KMS-11 (cell line): ENCODE measurements around the gene CDCP1.

ENCODE experiments used
- H2AFZ ChIP-seq: fragments of 200-600 bp; sonication (generic); 2 replicates; pipeline ENCODE4 v1.6.1; 2016; ENCODE audit warnings: antibody characterized with exemption, mixed run types, low read depth
- H3K27ac ChIP-seq: fragments of 200-600 bp; sonication (generic); 2 replicates; pipeline ENCODE4 v1.6.1; 2016; ENCODE audit warnings: mild to moderate bottlenecking, mixed run types
- H3K27me3 ChIP-seq: fragments of 200-600 bp; sonication (generic); 2 replicates; pipeline ENCODE4 v1.6.1; 2017; ENCODE audit warnings: mild to moderate bottlenecking, low read depth, mixed run types, moderate library complexity; ENCODE audit not compliant: insufficient read depth
- H3K36me3 ChIP-seq: fragments of 200-600 bp; sonication (generic); 2 replicates; pipeline ENCODE4 v1.6.1; 2017; ENCODE audit warnings: mild to moderate bottlenecking, mixed run types; ENCODE audit not compliant: insufficient read depth
- H3K4me1 ChIP-seq: fragments of 200-600 bp; sonication (generic); 2 replicates; pipeline ENCODE4 v1.6.1; 2016; ENCODE audit warnings: mild to moderate bottlenecking, low read depth, mixed run types; ENCODE audit not compliant: poor library complexity, severe bottlenecking
- H3K4me2 ChIP-seq: fragments of 200-600 bp; sonication (generic); 2 replicates; pipeline ENCODE4 v1.7.0; 2016; ENCODE audit warnings: mild to moderate bottlenecking, mixed run types
- H3K4me3 ChIP-seq: fragments of 200-600 bp; sonication (generic); IDR thresholded peaks from 2 replicates; pipeline ENCODE4 v1.6.1; 2017; ENCODE audit warnings: low read depth, low read length, mixed read lengths; ENCODE audit not compliant: insufficient read depth
- H3K79me2 ChIP-seq: fragments of 200-600 bp; sonication (generic); 2 replicates; pipeline ENCODE4 v1.6.1; 2016; ENCODE audit warnings: low read depth, mixed run types; ENCODE audit not compliant: insufficient read depth
- H3K9ac ChIP-seq: fragments of 200-600 bp; sonication (generic); 2 replicates; pipeline ENCODE4 v1.6.1; 2016; ENCODE audit warnings: mild to moderate bottlenecking, mixed run types
- H4K20me1 ChIP-seq: fragments of 200-600 bp; sonication (generic); 2 replicates; pipeline ENCODE4 v1.6.1; 2016; ENCODE audit warnings: mild to moderate bottlenecking, mixed run types; ENCODE audit not compliant: insufficient read depth
- CTCF ChIP-seq: fragments of 200-600 bp; sonication (generic); conservative IDR thresholded peaks from 2 replicates; pipeline ENCODE4 v1.6.1; 2017; ENCODE audit warnings: low read depth, mild to moderate bottlenecking, antibody characterized with exemption, low read length, moderate library complexity, mixed read lengths

The CDCP1 gene

GRCh38 chr3:45176912-45177311, 30.7 kb upstream of the CDCP1 start:
- Histone ChIP-seq H3K9ac (no peak overlapping the region), H3K27ac (no peak overlapping the region), H2AFZ (no peak overlapping the region)

GRCh38 chr3:45174234-45174633, 28.1 kb upstream of the CDCP1 start:
- H3K4me3 ChIP-seq = no peak overlapping the region
- H2AFZ ChIP-seq = no peak overlapping the region
- no peaks in the 10 kb centered on the region for H4K20me1 ChIP-seq
- H3K4me1 ChIP-seq = no peaks in the 10 kb centered on the region
- H3K9ac ChIP-seq = no peak overlapping the region
- H3K4me2 ChIP-seq = no peak overlapping the region
- TF ChIP-seq CTCF = no peak
- no peaks in the 10 kb centered on the region for H3K27me3 ChIP-seq
- H3K36me3 ChIP-seq = no peaks in the 10 kb centered on the region
- no peak overlapping the region for H3K27ac ChIP-seq
- H3K79me2 ChIP-seq = no peaks in the 10 kb centered on the region

More at GRCh38 chr3:45176912-45177311, 30.7 kb upstream of the CDCP1 start:
- H3K36me3 ChIP-seq = no peaks in the 10 kb centered on the region
- no peak overlapping the region for H3K4me3 ChIP-seq
- H3K79me2 ChIP-seq = no peaks in the 10 kb centered on the region
- no peaks in the 10 kb centered on the region for H3K4me1 ChIP-seq
- no peaks in the 10 kb centered on the region for H3K27me3 ChIP-seq
- no peak overlapping the region for H3K4me2 ChIP-seq
- H4K20me1 ChIP-seq = no peaks in the 10 kb centered on the region
- TF ChIP-seq CTCF = no peak

- TF ChIP-seq CTCF = no peak
- Histone ChIP-seq H3K9ac (no peak overlapping the region), H3K4me1 (no peaks in the 10 kb centered on the region), H3K79me2 (no peaks in the 10 kb centered on the region), H3K4me3 (no peak overlapping the region), H4K20me1 (no peaks in the 10 kb centered on the region), H3K4me2 (no peak overlapping the region), H3K36me3 (no peaks in the 10 kb centered on the region), H2AFZ (no peak overlapping the region), H3K27ac (no peak overlapping the region), H3K27me3 (no peaks in the 10 kb centered on the region)
These were observed 27.6 kb upstream of the CDCP1 start for GRCh38 chr3:45173776-45174175.

- H2AFZ ChIP-seq = no peak overlapping the region
These were observed 25.1 kb upstream of the CDCP1 start for GRCh38 chr3:45171283-45171682.

More at GRCh38 chr3:45171283-45171682, 25.1 kb upstream of the CDCP1 start:
- Histone ChIP-seq H3K27ac (no peak overlapping the region), H3K27me3 (no peaks in the 10 kb centered on the region), H3K9ac (no peak overlapping the region), H4K20me1 (no peaks in the 10 kb centered on the region), H3K4me3 (no peak overlapping the region), H3K79me2 (no peaks in the 10 kb centered on the region), H3K4me1 (peaks cover 18% of the 10 kb centered on the region), H3K36me3 (no peaks in the 10 kb centered on the region), H3K4me2 (no peak overlapping the region)
- no peak for TF ChIP-seq CTCF
